ENCODE results near the gene NAT16. TPM values are rescaled to one million over a fixed set of nuclear protein-coding genes. Genes with fewer than 3 reads are reported as not detected.

The NAT16 gene
- total and polyA plus RNA-seq, 9 of the 15 experiments (the other 6 are each of a cell fraction or from before 2014, with no cell fraction given) = 0.04 TPM; not detected in 8

- TF ChIP-seq ZFP91 (CRISPR knock-in tag; IDR thresholded peaks at IDR 0.05) (no peak), NRF1 (conservative IDR thresholded peaks at IDR 0.05 in 1 of 2, IDR thresholded peaks at IDR 0.05 in 1 of 2) (peak; percentile 99), ZFX (CRISPR knock-in tag; IDR thresholded peaks at IDR 0.05) (no peak), SNAPC5 (CRISPR knock-in tag; IDR thresholded peaks at IDR 0.05) (no peak), HDAC8 (tag; IDR thresholded peaks at IDR 0.05) (no peak), RNF2 (IDR thresholded peaks at IDR 0.05) (peak; percentile 43; the same call in 1 of the 2 replicates), SUPT5H (IDR thresholded peaks at IDR 0.05) (no peak), ZFP30 (CRISPR knock-in tag; IDR thresholded peaks at IDR 0.05; ENCODE audit: borderline replicate concordance) (no peak), HMGXB4 (CRISPR knock-in tag; IDR thresholded peaks at IDR 0.05) (peak; percentile 97), ZNF184 (CRISPR knock-in tag; IDR thresholded peaks at IDR 0.05) (no peak), ESRRB (CRISPR knock-in tag; IDR thresholded peaks at IDR 0.05; ENCODE audit: borderline replicate concordance) (no peak), ZNF639 (CRISPR knock-in tag; conservative IDR thresholded peaks at IDR 0.05 in 1 of 2, IDR thresholded peaks at IDR 0.05 in 1 of 2) (peak; percentile 27 to 86; a peak in 2 of 4 replicates), NEUROD1 (IDR thresholded peaks at IDR 0.05; ENCODE audit: borderline replicate concordance, low read depth, low read length, partially characterized antibody) (peak; percentile 9), JUNB (CRISPR knock-in tag; conservative IDR thresholded peaks at IDR 0.05) (no peak), TEAD2 (tag; IDR thresholded peaks at IDR 0.05) (no peak), MNT (conservative IDR thresholded peaks at IDR 0.05) (peak; percentile 98 to 99), EHMT2 (IDR thresholded peaks at IDR 0.05) (peak; percentile 100), NCOR1 (IDR thresholded peaks at IDR 0.05) (no peak), ZNF121 (CRISPR knock-in tag; conservative IDR thresholded peaks at IDR 0.05) (no peak)
Measured at GRCh38 chr7:101165075-101165957, 14.8 kb downstream of the NAT16 start, which contains the start of gene VGF (continued).
